Karpas-422 (cell line): ENCODE measurements around the gene CACNA1F. TPM values are rescaled to one million over a fixed set of nuclear protein-coding genes. Genes with fewer than 3 reads are reported as not detected.

Experiments used
- DNase-seq: peaks from one replicate; pipeline ENCODE4 v3.0.0-alpha.2; 2015
- H2AFZ ChIP-seq: fragments of 200-600 bp; sonication (generic); 2 replicates; pipeline ENCODE4 v1.6.1; 2014; ENCODE audit warnings: antibody characterized with exemption, low read length, mixed read lengths
- H3K27ac ChIP-seq: fragments of 200-600 bp; sonication (generic); 2 replicates; pipeline ENCODE4 v1.5.1; 2014; ENCODE audit warnings: mild to moderate bottlenecking, low read length, moderate library complexity
- H3K27me3 ChIP-seq: fragments of 200-600 bp; sonication (generic); 2 replicates; pipeline ENCODE4 v1.6.1; 2014; ENCODE audit warnings: low read length, mixed read lengths
- H3K36me3 ChIP-seq: fragments of 200-600 bp; sonication (generic); 2 replicates; pipeline ENCODE4 v1.6.1; 2014; ENCODE audit warnings: low read length, mixed read lengths; ENCODE audit not compliant: insufficient read depth
- H3K4me1 ChIP-seq: fragments of 200-600 bp; sonication (generic); 2 replicates; pipeline ENCODE4 v1.6.1; 2014; ENCODE audit warnings: mild to moderate bottlenecking, low read length, mixed read lengths
- H3K4me2 ChIP-seq: fragments of 200-600 bp; sonication (generic); 2 replicates; pipeline ENCODE4 v1.6.1; 2014; ENCODE audit warnings: low read length, low read depth, mild to moderate bottlenecking; ENCODE audit not compliant: poor library complexity, severe bottlenecking
- H3K4me3 ChIP-seq: fragments of 200-600 bp; sonication (generic); 2 replicates; pipeline ENCODE4 v1.5.1; 2014; ENCODE audit warnings: mild to moderate bottlenecking, antibody characterized with exemption, low read length, mixed read lengths
- H3K79me2 ChIP-seq: fragments of 200-600 bp; sonication (generic); 2 replicates; pipeline ENCODE4 v1.6.1; 2014; ENCODE audit warnings: mild to moderate bottlenecking, low read length, mixed read lengths
- H3K9ac ChIP-seq: fragments of 200-600 bp; sonication (generic); 2 replicates; pipeline ENCODE4 v1.6.0; 2014; ENCODE audit warnings: low read length
- H3K9me2 ChIP-seq: fragments of 200-600 bp; sonication (generic), shearing (Covaris generic); replicated peaks from 2 replicates; pipeline ENCODE4 v1.6.0; 2014; ENCODE audit warnings: mild to moderate bottlenecking, low read length, moderate library complexity; ENCODE audit not compliant: insufficient read depth
- H3K9me3 ChIP-seq: fragments of 300-700, 200-600 bp; sonication (generic); 2 replicates; pipeline ENCODE4 v1.6.1; 2014; ENCODE audit warnings: low read length, mixed read lengths
- H4K20me1 ChIP-seq: fragments of 200-600 bp; sonication (generic); 2 replicates; pipeline ENCODE4 v1.6.1; 2014; ENCODE audit warnings: mild to moderate bottlenecking, antibody characterized with exemption, low read length, low read depth; ENCODE audit not compliant: insufficient read depth
- total RNA-seq: library from RNA; depleted of rRNA; stranded (reverse); fragments of >200 nt; shearing (Covaris generic); gene quantifications from 2 replicates; pipeline ENCODE4 v1.2.3, GENCODE V29; 2014; ENCODE audit warnings: low replicate concordance

CACNA1F gene
- total RNA-seq, 1 experiment from 2014 or later: not detected

DNA sequence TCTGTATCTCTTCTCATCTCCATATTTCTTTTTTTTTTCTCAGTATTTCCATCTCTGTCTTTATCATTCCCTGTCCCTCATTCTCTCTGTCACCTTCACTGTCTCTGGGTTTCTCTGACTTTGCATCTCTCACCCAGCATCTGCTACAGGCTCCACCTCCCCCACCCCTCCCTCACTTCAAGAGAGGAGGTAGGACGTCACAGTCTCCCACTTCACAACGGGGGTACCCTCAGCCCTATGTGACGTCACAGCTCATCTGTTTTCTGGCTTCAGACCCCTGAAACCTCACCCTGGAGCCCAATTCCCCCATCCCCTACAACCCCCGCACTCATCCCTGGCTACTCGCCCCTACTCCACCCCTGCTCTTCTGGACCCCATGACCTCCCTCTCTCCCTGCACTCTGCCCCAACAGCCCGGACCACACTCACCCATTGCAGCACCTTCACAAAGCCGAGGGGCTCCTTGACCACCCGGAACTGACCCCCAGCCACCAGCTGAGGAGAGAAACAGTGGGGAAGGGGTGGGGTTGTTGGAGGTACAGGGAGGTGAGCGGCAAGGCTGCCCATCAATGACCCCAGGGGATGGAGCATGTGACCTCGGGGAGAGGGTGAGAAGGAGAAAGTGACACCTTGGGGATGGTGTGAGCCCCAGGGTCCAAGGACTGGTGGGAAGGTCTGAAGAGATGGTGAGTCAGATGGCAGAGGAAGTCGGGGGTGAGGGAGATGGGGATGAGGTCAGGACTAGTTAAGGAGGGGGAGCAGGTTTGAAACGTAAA, 34.4 kb downstream of the CACNA1F start:
- no peak overlapping the region for H3K4me2 ChIP-seq

DNA sequence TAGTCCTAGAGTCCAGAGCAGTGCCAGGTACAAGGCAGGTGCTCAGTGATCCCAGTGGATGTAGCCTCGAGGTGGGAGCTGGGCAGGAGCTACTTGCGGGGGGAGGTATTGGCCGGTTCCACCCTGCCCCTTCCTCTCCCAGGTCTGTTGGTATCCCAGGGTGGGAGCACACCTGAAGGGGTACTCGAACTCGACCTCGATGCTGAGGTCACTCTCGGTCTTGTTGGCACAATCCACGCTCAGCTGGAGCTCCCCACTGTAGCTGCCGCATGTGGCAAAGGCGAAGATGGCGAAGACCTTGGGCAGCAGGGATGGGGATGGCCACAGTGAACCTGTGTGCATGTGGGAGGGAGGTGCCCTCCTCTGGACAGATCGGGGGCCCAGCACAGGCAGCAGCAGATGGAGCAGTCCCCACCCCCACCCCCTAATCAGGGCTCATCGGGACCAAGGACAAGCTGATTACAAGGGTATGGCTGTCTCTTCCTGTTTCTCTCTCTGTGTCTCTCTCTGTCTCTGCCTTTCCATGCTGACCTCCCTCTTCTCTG, 35.5 kb downstream of the CACNA1F start:
- DNase-seq: no peak
- H3K9ac ChIP-seq: no peak overlapping the region
- no peak overlapping the region for H3K4me2 ChIP-seq
- no peaks in the 10 kb centered on the region for H3K9me3 ChIP-seq
- H2AFZ ChIP-seq: no peak overlapping the region
- no peaks in the 10 kb centered on the region for H3K79me2 ChIP-seq
- H3K27ac ChIP-seq: no peak overlapping the region
- H3K36me3 ChIP-seq: no peaks in the 10 kb centered on the region
- no peak overlapping the region for H3K4me3 ChIP-seq
- H3K27me3 ChIP-seq: no peaks in the 10 kb centered on the region
- no peaks in the 10 kb centered on the region for H3K9me2 ChIP-seq
- peaks cover 5% of the 10 kb centered on the region for H3K4me1 ChIP-seq
- no peaks in the 10 kb centered on the region for H4K20me1 ChIP-seq

More for the DNA sequence above, 34.4 kb downstream of the CACNA1F start:
- H3K9me2 ChIP-seq: no peaks in the 10 kb centered on the region
- H3K79me2 ChIP-seq: no peaks in the 10 kb centered on the region
- no peaks in the 10 kb centered on the region for H4K20me1 ChIP-seq
- no peak overlapping the region for H2AFZ ChIP-seq
- peaks cover 5% of the 10 kb centered on the region for H3K4me1 ChIP-seq
- H3K4me3 ChIP-seq: no peak overlapping the region
- no peaks in the 10 kb centered on the region for H3K9me3 ChIP-seq
- no peaks in the 10 kb centered on the region for H3K36me3 ChIP-seq
- no peak overlapping the region for H3K9ac ChIP-seq
- H3K27me3 ChIP-seq: no peaks in the 10 kb centered on the region
- no peak overlapping the region for H3K27ac ChIP-seq
- no peak for DNase-seq

DNA sequence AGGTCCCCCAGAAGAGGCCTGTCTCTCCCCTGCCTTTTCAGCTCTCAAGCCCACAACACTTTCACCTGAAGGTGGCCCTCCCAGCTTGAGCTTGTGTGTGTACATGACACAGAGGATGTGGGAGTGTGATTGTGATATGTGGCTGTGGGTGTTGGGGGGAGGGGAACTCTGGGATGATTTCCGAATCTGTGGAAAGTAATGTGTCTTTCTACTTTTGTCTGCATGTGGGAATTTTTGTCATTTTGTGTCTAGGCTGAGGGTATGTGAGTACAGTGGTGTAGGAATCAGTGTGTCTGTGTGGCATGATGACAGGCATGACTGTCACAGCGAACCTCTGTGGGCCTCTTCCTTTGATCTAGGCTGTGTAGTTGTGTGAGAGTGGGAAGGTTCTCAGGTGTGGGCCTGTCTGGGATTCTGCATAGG, 39.6 kb downstream of the CACNA1F start:
- H3K27me3 ChIP-seq: no peaks in the 10 kb centered on the region
- no peaks in the 10 kb centered on the region for H3K79me2 ChIP-seq
- no peak overlapping the region for H2AFZ ChIP-seq
- H3K4me2 ChIP-seq: no peak overlapping the region
- H3K4me3 ChIP-seq: no peak overlapping the region
- no peaks in the 10 kb centered on the region for H3K9me2 ChIP-seq
- H3K36me3 ChIP-seq: no peaks in the 10 kb centered on the region
- no peaks in the 10 kb centered on the region for H4K20me1 ChIP-seq
- peaks cover 12% of the 10 kb centered on the region for H3K4me1 ChIP-seq
- no peaks in the 10 kb centered on the region for H3K9me3 ChIP-seq
- H3K27ac ChIP-seq: no peak overlapping the region
- H3K9ac ChIP-seq: no peak overlapping the region
- no peak for DNase-seq

DNA sequence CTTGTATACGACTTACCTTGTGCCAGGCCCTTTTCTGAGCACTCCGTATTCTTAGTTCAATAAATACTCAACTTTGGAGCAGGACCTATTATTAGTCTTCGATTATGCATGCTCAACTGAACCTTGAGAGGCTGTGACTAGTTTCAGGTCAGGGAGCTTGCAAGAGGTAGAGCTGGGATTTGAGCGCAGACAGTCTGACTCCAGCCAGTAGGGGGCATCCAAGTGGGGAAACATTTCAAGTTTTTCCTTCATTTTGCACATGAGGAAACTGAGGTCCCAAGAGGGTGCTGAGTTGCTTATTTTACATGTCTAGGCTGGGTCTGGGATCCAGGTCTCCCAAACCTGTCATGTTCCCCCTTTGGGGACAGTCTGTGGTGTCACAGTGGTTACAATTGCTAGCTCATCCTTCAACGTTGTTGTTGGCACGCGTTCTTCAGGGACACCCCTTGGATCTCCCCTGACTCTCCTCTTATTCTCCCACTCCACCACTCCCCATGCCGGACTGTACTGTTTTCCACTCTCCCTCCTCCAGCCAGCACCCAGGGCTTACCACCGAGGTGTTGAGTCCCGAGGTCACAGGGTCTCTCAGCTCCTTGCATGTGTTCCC, 40.3 kb downstream of the CACNA1F start:
- 0 out of 2 replicates have a peak overlapping the region, but pooled peaks have one; percentile 81 for H3K4me3 ChIP-seq
- peak; percentile 77 for DNase-seq
- H3K9ac ChIP-seq: no peak overlapping the region
- H3K4me1 ChIP-seq: peaks cover 12% of the 10 kb centered on the region
- no peaks in the 10 kb centered on the region for H3K9me3 ChIP-seq
- H2AFZ ChIP-seq: no peak overlapping the region
- no peaks in the 10 kb centered on the region for H4K20me1 ChIP-seq
- H3K79me2 ChIP-seq: no peaks in the 10 kb centered on the region
- no peaks in the 10 kb centered on the region for H3K9me2 ChIP-seq
- no peaks in the 10 kb centered on the region for H3K27me3 ChIP-seq
- H3K4me2 ChIP-seq: peak overlapping the region; percentile 75
- H3K36me3 ChIP-seq: no peaks in the 10 kb centered on the region
- H3K27ac ChIP-seq: no peak overlapping the region

DNA sequence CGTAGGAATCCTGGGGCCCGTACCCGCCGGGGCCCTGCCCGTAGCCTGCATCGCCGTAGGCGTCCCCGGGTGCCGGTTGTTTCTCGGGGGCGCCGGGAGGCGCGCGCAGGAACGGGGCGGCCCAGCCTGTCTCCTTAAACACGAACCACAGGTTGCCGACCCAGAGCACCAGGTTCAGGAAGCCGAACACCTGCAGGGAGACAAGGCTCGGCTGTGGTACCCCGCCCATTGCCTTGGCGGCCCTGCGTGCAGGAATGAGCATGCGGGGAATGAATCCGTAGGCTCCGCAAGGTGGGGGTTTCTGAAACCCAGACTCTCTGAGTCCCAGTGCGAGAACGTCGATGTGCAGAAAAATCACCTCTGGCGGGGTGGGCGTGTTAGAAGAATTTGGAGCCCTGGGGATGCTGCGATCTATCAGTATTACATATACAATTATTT, 41.5 kb downstream of the CACNA1F start:
- Histone ChIP-seq H2AFZ (no peak overlapping the region), H3K4me2 (peak overlapping the region; percentile 75), H3K9ac (peak overlapping the region; percentile 82), H3K9me3 (no peaks in the 10 kb centered on the region), H3K27ac (peak overlapping the region; percentile 66), H3K4me1 (peaks cover 15% of the 10 kb centered on the region), H4K20me1 (no peaks in the 10 kb centered on the region), H3K4me3 (peak overlapping the region; percentile 81), H3K27me3 (no peaks in the 10 kb centered on the region), H3K79me2 (no peaks in the 10 kb centered on the region), H3K9me2 (no peaks in the 10 kb centered on the region), H3K36me3 (no peaks in the 10 kb centered on the region)
- DNase-seq: peak; percentile 70

DNA sequence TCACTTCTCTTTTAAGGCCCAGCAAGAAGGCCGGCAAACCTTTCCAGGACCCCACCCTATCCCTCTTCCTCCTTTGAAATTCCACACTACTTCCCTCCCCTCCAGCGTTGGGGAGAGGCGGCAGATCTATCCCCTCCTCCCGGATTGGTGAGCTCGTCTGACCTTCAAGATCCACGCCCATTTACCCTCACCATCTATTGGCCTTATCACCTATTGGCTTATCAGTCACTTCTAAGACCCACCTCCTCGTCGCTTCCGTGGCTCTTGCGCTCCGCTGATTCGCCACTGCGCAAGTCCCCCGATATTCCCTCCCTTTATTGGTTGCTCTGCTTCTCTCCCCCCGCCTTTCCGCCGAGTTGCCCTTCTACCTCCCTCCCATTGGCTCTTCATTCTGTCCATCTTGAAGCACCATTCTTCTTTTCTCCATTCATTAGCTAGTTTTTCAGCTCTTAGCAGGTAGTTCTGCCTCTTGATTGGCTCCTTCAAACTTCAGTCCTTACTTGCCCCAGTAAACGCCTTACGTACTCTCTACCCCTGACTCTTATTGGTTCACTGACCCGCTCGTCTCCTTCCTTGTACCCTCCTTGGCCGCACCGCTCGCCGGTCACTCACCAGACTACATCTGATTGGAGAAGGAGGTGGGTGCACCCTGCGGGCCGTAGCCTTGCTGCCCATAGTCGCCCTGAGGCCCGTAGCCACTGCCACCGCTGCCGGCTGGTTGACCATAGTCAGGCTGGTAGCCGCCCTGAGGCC, 42.1 kb downstream of the CACNA1F start:
- Histone ChIP-seq H3K9me2 (no peaks in the 10 kb centered on the region), H4K20me1 (no peaks in the 10 kb centered on the region), H3K4me2 (peak overlapping the region; percentile 75), H3K27ac (peak overlapping the region; percentile 66), H3K79me2 (peaks cover 2% of the 10 kb centered on the region; the same call in 1 of the 2 replicates), H3K27me3 (no peaks in the 10 kb centered on the region), H3K36me3 (no peaks in the 10 kb centered on the region), H3K4me1 (peaks cover 18% of the 10 kb centered on the region), H2AFZ (no peak overlapping the region), H3K9ac (peak overlapping the region; percentile 82), H3K4me3 (peak overlapping the region; percentile 81), H3K9me3 (no peaks in the 10 kb centered on the region)
- peak; percentile 97 for DNase-seq

DNA sequence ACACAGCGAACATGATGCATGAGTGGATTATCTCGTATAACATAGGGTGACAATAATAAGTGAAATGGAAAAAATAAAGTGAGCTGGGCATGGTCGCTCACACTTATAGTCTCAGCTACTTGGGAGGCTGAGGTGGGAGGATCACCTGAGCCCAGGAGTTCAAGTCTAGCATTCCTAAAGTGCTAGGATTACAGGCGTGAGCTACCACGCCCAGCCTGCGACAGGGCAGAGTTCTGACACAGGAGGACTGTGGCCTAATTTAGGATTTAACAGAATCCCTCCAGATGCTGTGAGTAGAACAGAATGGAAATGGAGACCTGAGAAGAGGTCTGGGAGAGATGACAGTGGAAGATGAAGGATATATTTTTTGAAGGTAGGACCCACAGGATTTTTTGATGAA, 43.5 kb downstream of the CACNA1F start:
- H3K79me2 ChIP-seq: peaks cover 13% of the 10 kb centered on the region
- no peaks in the 10 kb centered on the region; the same call in 1 of the 2 replicates for H4K20me1 ChIP-seq
- H3K4me3 ChIP-seq: peak overlapping the region; percentile 70
- H3K27ac ChIP-seq: peak overlapping the region; percentile 57
- no peak overlapping the region for H2AFZ ChIP-seq
- H3K9me2 ChIP-seq: no peaks in the 10 kb centered on the region
- H3K4me2 ChIP-seq: peak overlapping the region; percentile 64
- H3K36me3 ChIP-seq: no peaks in the 10 kb centered on the region
- H3K27me3 ChIP-seq: no peaks in the 10 kb centered on the region
- H3K9ac ChIP-seq: peak overlapping the region; percentile 73
- DNase-seq: no peak
- no peaks in the 10 kb centered on the region for H3K9me3 ChIP-seq
- peaks cover 22% of the 10 kb centered on the region for H3K4me1 ChIP-seq
